HepG2 (cell line): ENCODE results near the gene ENDOU.

ENCODE experiments used
- SIN3A ChIP-seq: IDR thresholded peaks from 2 replicates; pipeline ENCODE4 v1.6.1; 2011; ENCODE audit warnings: low read depth, mild to moderate bottlenecking, control low read depth, low read length, borderline replicate concordance
- SMC3 ChIP-seq: IDR thresholded peaks from 2 replicates; pipeline ENCODE4 v1.6.1; 2011; ENCODE audit warnings: low read length, improper control_type of control experiment
- TMF1 ChIP-seq: sonication (generic); formaldehyde crosslinking; IDR thresholded peaks from 2 replicates; pipeline ENCODE4 v1.8.1; 2022; ENCODE audit warnings: low read depth, missing genetic modification reagents
- ZNF546 ChIP-seq: sonication (generic); formaldehyde crosslinking; conservative IDR thresholded peaks from 2 replicates; pipeline ENCODE4 v1.8.1; 2023; ENCODE audit warnings: mild to moderate bottlenecking, missing genetic modification reagents
- TF ChIP-seq, protein P1 (sequence below): sonication (generic); formaldehyde crosslinking; IDR thresholded peaks from 2 replicates; pipeline ENCODE4 v1.5.0; 2020; ENCODE audit warnings: mild to moderate bottlenecking, missing genetic modification reagents, moderate library complexity

DNA sequence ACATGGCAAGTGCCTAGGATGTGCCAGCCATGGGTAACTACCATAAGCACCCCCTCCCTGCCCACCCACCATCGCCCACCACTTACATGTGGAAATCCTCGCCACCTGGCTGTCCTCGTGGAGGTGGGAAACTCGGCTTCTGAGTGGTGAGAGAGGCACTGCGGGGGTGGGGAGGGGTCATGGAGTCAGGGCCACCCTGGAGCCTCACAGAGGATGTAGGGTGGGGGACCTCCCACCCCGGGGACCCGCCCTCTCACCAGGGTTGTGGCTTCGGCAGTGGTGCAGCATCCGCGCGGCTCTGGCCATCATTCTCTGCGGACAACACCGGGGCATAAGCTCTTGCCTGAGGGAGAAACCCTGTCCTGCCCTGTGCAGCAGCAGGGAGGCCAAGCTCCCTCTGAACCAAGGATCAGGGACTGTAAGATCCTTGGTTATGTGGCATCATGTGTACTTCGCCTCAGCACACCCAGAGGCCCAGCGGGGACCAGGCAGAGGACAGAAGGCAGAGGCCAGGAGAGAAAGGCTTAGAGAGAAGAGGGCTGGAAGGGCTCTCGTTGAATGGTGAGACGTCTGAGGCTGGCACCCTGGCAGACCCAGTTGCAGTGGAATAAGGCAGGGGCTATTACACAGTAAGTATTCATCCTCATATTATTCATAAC lies 12.8 kb upstream of the ENDOU start:
- TF ChIP-seq SMC3 (no peak), ZNF546 (CRISPR knock-in tag) (no peak), SIN3A (no peak), TMF1 (CRISPR knock-in tag) (no peak)
- TF ChIP-seq, protein P1, sequence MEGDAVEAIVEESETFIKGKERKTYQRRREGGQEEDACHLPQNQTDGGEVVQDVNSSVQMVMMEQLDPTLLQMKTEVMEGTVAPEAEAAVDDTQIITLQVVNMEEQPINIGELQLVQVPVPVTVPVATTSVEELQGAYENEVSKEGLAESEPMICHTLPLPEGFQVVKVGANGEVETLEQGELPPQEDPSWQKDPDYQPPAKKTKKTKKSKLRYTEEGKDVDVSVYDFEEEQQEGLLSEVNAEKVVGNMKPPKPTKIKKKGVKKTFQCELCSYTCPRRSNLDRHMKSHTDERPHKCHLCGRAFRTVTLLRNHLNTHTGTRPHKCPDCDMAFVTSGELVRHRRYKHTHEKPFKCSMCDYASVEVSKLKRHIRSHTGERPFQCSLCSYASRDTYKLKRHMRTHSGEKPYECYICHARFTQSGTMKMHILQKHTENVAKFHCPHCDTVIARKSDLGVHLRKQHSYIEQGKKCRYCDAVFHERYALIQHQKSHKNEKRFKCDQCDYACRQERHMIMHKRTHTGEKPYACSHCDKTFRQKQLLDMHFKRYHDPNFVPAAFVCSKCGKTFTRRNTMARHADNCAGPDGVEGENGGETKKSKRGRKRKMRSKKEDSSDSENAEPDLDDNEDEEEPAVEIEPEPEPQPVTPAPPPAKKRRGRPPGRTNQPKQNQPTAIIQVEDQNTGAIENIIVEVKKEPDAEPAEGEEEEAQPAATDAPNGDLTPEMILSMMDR (CRISPR knock-in tag), result no peak
